ENCODE data around the gene OSCP1. TPM values are rescaled to one million over a fixed set of nuclear protein-coding genes. Genes with fewer than 3 reads are reported as not detected.
A peak's percentile ranks its signal among the peaks of the same experiment; 100 is the strongest.

OSCP1 gene
- total and polyA plus RNA-seq, 2 experiments from 2014 or later, result 2.2 to 2.6 TPM

DNA sequence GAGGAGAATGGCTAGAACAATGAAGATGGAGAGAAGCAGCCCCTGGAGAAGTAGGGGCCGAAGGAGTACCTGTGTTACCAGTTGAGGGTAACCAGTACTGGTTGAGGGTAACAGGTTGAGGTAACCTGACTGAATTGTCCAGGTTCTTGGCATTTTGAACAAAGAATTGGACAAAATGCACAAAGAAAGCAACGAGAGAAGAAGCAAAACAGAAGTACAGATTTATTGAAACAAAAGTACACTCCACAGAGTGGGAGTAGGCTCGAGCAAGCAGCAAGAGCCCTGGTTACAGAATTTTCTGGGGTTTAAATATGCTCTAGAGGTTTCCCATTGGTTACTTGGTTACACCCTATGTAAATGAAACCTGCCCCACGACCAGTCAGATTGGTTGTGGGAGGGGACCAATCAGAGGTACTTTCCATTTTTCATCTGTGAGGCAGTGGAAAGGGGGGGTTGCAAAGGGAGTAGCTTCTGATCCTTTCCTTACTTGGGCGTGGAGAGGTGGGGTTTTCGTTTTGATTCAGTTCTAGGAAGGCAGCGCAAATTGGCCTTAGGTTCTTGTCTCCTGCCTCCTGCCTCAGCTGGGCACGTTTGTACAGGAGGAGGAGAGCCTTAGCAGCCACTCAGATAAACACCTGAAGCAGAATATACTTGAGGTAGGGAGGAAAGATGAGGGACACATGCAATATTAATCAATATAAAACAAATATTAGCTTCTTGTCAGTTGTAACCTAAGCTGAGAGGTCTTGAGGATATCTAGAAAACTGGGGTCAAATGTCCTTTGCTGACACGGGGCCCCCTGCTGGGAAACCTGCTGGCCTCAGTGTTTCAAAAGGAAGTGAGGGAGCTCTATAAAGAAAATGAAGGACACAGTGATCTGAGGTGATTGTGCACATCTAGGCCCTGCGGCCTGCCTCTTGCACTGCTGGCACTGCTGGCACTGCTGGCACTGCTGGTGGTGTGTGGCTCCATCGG lies 38.3 kb downstream of the OSCP1 start:
- Histone ChIP-seq H3K4me1 (ENCODE audit: insufficient read depth) (no peaks in the 10 kb centered on the region), H3F3A (replicated peaks; ENCODE audit: low read depth) (no peaks in the 10 kb centered on the region), H3K9me2 (ENCODE audit: insufficient read depth) (no peaks in the 10 kb centered on the region), H3K4me3 (no peak overlapping the region), H4K20me1 (replicated peaks; ENCODE audit: insufficient read depth) (no peaks in the 10 kb centered on the region), H3K79me2 (replicated peaks; ENCODE audit: insufficient read depth) (no peaks in the 10 kb centered on the region), H2AFZ (no peak overlapping the region), H3K27me3 (ENCODE audit: insufficient read depth) (no peaks in the 10 kb centered on the region), H3K4me2 (no peak overlapping the region), H3K27ac (ENCODE audit: low read depth) (no peak overlapping the region), H3K36me3 (ENCODE audit: insufficient read depth) (no peaks in the 10 kb centered on the region)
- Mint-ChIP-seq H3K27me3 (ENCODE audit: insufficient read depth, low read depth, poor library complexity) (peaks cover 4% of the 10 kb centered on the region), H3K4me3 (no peak overlapping the region), H3K4me1 (peaks cover 5% of the 10 kb centered on the region; the same call in 2 of the 3 replicates), H3K27ac (no peak overlapping the region), H3K36me3 (ENCODE audit: low read depth) (0 out of 3 replicates have a peak, but pooled peaks cover 2% of the 10 kb centered on the region), H3K9me3 (no peaks in the 10 kb centered on the region; the same call in 2 of the 3 replicates)
- peak; percentile 85 for ATAC-seq
- peak; percentile 76 for DNase-seq (ENCODE audit: low spot score)
- TF ChIP-seq CTCF (conservative IDR thresholded peaks at IDR 0.05; ENCODE audit: low read depth in 2 of 2) (no peak), POLR2AphosphoS5 (IDR thresholded peaks at IDR 0.05; ENCODE audit: low read depth) (no peak), ZNF331 (CRISPR knock-in tag; IDR thresholded peaks at IDR 0.05; ENCODE audit: low read depth) (no peak), EZH2 (IDR thresholded peaks at IDR 0.05; ENCODE audit: low read depth, unreplicated experiment) (no peak), ZNF114 (CRISPR knock-in tag; IDR thresholded peaks at IDR 0.05) (no peak), STAT1 (IDR thresholded peaks at IDR 0.05; ENCODE audit: unreplicated experiment) (no peak), JUNB (IDR thresholded peaks at IDR 0.05; ENCODE audit: unreplicated experiment) (no peak), ETS1 (IDR thresholded peaks at IDR 0.05) (no peak), NANOG (IDR thresholded peaks at IDR 0.05; ENCODE audit: borderline replicate concordance) (no peak), CREB1 (CRISPR knock-in tag; IDR thresholded peaks at IDR 0.05; ENCODE audit: low read depth) (no peak), EZH2phosphoT487 (IDR thresholded peaks at IDR 0.05; ENCODE audit: unreplicated experiment) (no peak)
- TF ChIP-seq, protein P1, sequence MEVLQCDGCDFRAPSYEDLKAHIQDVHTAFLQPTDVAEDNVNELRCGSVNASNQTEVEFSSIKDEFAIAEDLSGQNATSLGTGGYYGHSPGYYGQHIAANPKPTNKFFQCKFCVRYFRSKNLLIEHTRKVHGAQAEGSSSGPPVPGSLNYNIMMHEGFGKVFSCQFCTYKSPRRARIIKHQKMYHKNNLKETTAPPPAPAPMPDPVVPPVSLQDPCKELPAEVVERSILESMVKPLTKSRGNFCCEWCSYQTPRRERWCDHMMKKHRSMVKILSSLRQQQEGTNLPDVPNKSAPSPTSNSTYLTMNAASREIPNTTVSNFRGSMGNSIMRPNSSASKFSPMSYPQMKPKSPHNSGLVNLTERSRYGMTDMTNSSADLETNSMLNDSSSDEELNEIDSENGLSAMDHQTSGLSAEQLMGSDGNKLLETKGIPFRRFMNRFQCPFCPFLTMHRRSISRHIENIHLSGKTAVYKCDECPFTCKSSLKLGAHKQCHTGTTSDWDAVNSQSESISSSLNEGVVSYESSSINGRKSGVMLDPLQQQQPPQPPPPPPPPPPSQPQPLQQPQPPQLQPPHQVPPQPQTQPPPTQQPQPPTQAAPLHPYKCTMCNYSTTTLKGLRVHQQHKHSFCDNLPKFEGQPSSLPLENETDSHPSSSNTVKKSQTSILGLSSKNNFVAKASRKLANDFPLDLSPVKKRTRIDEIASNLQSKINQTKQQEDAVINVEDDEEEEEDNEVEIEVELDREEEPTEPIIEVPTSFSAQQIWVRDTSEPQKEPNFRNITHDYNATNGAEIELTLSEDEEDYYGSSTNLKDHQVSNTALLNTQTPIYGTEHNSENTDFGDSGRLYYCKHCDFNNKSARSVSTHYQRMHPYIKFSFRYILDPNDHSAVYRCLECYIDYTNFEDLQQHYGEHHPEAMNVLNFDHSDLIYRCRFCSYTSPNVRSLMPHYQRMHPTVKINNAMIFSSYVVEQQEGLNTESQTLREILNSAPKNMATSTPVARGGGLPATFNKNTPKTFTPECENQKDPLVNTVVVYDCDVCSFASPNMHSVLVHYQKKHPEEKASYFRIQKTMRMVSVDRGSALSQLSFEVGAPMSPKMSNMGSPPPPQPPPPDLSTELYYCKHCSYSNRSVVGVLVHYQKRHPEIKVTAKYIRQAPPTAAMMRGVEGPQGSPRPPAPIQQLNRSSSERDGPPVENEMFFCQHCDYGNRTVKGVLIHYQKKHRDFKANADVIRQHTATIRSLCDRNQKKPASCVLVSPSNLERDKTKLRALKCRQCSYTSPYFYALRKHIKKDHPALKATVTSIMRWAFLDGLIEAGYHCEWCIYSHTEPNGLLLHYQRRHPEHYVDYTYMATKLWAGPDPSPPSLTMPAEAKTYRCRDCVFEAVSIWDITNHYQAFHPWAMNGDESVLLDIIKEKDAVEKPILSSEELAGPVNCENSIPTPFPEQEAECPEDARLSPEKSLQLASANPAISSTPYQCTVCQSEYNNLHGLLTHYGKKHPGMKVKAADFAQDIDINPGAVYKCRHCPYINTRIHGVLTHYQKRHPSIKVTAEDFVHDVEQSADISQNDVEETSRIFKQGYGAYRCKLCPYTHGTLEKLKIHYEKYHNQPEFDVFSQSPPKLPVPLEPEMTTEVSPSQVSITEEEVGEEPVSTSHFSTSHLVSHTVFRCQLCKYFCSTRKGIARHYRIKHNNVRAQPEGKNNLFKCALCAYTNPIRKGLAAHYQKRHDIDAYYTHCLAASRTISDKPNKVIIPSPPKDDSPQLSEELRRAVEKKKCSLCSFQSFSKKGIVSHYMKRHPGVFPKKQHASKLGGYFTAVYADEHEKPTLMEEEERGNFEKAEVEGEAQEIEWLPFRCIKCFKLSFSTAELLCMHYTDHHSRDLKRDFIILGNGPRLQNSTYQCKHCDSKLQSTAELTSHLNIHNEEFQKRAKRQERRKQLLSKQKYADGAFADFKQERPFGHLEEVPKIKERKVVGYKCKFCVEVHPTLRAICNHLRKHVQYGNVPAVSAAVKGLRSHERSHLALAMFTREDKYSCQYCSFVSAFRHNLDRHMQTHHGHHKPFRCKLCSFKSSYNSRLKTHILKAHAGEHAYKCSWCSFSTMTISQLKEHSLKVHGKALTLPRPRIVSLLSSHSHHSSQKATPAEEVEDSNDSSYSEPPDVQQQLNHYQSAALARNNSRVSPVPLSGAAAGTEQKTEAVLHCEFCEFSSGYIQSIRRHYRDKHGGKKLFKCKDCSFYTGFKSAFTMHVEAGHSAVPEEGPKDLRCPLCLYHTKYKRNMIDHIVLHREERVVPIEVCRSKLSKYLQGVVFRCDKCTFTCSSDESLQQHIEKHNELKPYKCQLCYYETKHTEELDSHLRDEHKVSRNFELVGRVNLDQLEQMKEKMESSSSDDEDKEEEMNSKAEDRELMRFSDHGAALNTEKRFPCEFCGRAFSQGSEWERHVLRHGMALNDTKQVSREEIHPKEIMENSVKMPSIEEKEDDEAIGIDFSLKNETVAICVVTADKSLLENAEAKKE (CRISPR knock-in tag; IDR thresholded peaks at IDR 0.05), result no peak
- TF ChIP-seq, protein P2, sequence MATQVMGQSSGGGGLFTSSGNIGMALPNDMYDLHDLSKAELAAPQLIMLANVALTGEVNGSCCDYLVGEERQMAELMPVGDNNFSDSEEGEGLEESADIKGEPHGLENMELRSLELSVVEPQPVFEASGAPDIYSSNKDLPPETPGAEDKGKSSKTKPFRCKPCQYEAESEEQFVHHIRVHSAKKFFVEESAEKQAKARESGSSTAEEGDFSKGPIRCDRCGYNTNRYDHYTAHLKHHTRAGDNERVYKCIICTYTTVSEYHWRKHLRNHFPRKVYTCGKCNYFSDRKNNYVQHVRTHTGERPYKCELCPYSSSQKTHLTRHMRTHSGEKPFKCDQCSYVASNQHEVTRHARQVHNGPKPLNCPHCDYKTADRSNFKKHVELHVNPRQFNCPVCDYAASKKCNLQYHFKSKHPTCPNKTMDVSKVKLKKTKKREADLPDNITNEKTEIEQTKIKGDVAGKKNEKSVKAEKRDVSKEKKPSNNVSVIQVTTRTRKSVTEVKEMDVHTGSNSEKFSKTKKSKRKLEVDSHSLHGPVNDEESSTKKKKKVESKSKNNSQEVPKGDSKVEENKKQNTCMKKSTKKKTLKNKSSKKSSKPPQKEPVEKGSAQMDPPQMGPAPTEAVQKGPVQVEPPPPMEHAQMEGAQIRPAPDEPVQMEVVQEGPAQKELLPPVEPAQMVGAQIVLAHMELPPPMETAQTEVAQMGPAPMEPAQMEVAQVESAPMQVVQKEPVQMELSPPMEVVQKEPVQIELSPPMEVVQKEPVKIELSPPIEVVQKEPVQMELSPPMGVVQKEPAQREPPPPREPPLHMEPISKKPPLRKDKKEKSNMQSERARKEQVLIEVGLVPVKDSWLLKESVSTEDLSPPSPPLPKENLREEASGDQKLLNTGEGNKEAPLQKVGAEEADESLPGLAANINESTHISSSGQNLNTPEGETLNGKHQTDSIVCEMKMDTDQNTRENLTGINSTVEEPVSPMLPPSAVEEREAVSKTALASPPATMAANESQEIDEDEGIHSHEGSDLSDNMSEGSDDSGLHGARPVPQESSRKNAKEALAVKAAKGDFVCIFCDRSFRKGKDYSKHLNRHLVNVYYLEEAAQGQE (IDR thresholded peaks at IDR 0.05; ENCODE audit: unreplicated experiment), result no peak
